ENCODE measurements around the gene PCDH9.

DNA sequence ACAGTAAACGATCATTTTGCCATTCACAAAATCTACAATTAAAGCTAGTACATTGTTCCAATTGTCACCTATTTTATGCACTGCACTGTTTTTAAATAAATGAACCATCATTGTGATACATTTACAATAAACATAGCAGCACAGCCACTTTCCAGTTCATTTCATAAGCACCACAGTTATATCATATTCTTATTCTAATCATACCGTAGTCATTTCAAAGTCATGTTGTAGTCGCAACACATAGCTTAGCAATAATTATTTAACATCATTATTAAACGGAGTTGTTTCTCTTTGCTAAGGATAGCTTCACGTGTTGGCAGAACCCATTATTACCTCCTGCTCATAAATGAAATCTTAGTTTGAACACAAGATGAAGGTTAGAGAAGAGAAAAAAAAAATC, 2.2 kb upstream of the PCDH9 start:
- TF ChIP-seq, protein P1, sequence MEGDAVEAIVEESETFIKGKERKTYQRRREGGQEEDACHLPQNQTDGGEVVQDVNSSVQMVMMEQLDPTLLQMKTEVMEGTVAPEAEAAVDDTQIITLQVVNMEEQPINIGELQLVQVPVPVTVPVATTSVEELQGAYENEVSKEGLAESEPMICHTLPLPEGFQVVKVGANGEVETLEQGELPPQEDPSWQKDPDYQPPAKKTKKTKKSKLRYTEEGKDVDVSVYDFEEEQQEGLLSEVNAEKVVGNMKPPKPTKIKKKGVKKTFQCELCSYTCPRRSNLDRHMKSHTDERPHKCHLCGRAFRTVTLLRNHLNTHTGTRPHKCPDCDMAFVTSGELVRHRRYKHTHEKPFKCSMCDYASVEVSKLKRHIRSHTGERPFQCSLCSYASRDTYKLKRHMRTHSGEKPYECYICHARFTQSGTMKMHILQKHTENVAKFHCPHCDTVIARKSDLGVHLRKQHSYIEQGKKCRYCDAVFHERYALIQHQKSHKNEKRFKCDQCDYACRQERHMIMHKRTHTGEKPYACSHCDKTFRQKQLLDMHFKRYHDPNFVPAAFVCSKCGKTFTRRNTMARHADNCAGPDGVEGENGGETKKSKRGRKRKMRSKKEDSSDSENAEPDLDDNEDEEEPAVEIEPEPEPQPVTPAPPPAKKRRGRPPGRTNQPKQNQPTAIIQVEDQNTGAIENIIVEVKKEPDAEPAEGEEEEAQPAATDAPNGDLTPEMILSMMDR (IDR thresholded peaks at IDR 0.05; ENCODE audit: low read length), result no peak
- TF ChIP-seq EZH2 (IDR thresholded peaks at IDR 0.05; ENCODE audit: borderline replicate concordance, low read length), result no peak

Measured in OCI-LY1 (cell line).